Lower lobe of right lung (tissue), 2 donors: Measurements from ENCODE around the gene HLA-DMB. TPM values are rescaled to one million over a fixed set of nuclear protein-coding genes. Genes with fewer than 3 reads are reported as not detected.

Experiments
- ATAC-seq, 2 donors: fragments of 200-7000 bp; cut with Tn5 transposase; one replicate each; pipeline ENCODE4 v1.9.1; 2020 to 2022; ENCODE audit warnings: mild to moderate bottlenecking in 2 of 2, moderate library complexity in 2 of 2
- DNase-seq: peaks from one replicate; pipeline ENCODE4 v3.0.0-alpha.2; 2020
- H3K27ac ChIP-seq: fragments of 200-600 bp; one replicate; pipeline ENCODE4 v1.8.0; 2022
- H3K27me3 ChIP-seq: fragments of 200-600 bp; one replicate; pipeline ENCODE4 v1.8.0; 2022; ENCODE audit warnings: low read depth
- H3K36me3 ChIP-seq: fragments of 200-600 bp; one replicate; pipeline ENCODE4 v1.8.0; 2022; ENCODE audit warnings: mild to moderate bottlenecking
- H3K4me1 ChIP-seq: fragments of 200-600 bp; one replicate; pipeline ENCODE4 v1.8.0; 2022
- H3K4me3 ChIP-seq: fragments of 200-600 bp; one replicate; pipeline ENCODE4 v1.8.0; 2022; ENCODE audit warnings: mild to moderate bottlenecking
- H3K9me3 ChIP-seq: fragments of 200-600 bp; one replicate; pipeline ENCODE4 v1.8.0; 2022
- CTCF ChIP-seq: fragments of 200-600 bp; IDR thresholded peaks from one replicate; pipeline ENCODE4 v1.8.0; 2022; ENCODE audit warnings: antibody characterized with exemption, mild to moderate bottlenecking
- intact Hi-C: fragments of 100-400 bp; cut with DNase I; formaldehyde crosslinking; loops from one replicate; pipeline ENCODE4 v1.11.0; 2022
- total RNA-seq: library from RNA; stranded (reverse); fragmentation: NEBNext Ultra II Directional; extraction: Animal tissue kit (Norgen Biotek cat#: 25700); gene quantifications from one replicate; pipeline ENCODE4 v1.2.1, GENCODE V29; 2021
- donor health status: DM: no; HTN: yes; CAD: no; lungs with severe emphysema.

Gene HLA-DMB
- total RNA-seq, 1 donor from 2014 or later, result 208 TPM

GRCh38 chr6:32932132-32932868 lies 8.5 kb downstream of the HLA-DMB start:
- Histone ChIP-seq H3K27ac (no peak overlapping the region), H3K9me3 (no peaks in the 10 kb centered on the region), H3K27me3 (no peaks in the 10 kb centered on the region), H3K4me3 (no peak overlapping the region), H3K4me1 (no peaks in the 10 kb centered on the region), H3K36me3 (peaks cover 17% of the 10 kb centered on the region)
- no peak for DNase-seq
- no peak for ATAC-seq
- intact Hi-C loops, result loop anchor here (10.0 kb wide), 1 partner anchor 53 kb away; no protein-coding TSS in a partner anchor
- no peak for TF ChIP-seq CTCF

GRCh38 chr6:32931211-32931610 lies 9.6 kb downstream of the HLA-DMB start:
- H3K9me3 ChIP-seq, result no peaks in the 10 kb centered on the region
- no peaks in the 10 kb centered on the region for H3K4me1 ChIP-seq
- no peak overlapping the region for H3K4me3 ChIP-seq
- H3K27me3 ChIP-seq, result no peaks in the 10 kb centered on the region
- TF ChIP-seq CTCF, result no peak
- ATAC-seq (no peak), DNase-seq (no peak)
- H3K27ac ChIP-seq, result no peak overlapping the region
- peaks cover 8% of the 10 kb centered on the region for H3K36me3 ChIP-seq
- intact Hi-C loops, result loop anchor here (10.0 kb wide), 1 partner anchor 54 kb away; no protein-coding TSS in a partner anchor

- ATAC-seq (no peak), DNase-seq (no peak)
- intact Hi-C loops, result no loop called here
- TF ChIP-seq CTCF, result no peak
- no peaks in the 10 kb centered on the region for H3K9me3 ChIP-seq
- H3K4me1 ChIP-seq, result no peaks in the 10 kb centered on the region
- no peaks in the 10 kb centered on the region for H3K27me3 ChIP-seq
- H3K4me3 ChIP-seq, result no peak overlapping the region
- no peak overlapping the region for H3K27ac ChIP-seq
- no peaks in the 10 kb centered on the region for H3K36me3 ChIP-seq
Observed at GRCh38 chr6:32922083-32922482, 18.7 kb downstream of the HLA-DMB start.

GRCh38 chr6:32920715-32921114 lies 20.1 kb downstream of the HLA-DMB start:
- no peak overlapping the region for H3K4me3 ChIP-seq
- H3K27ac ChIP-seq, result no peak overlapping the region
- no peaks in the 10 kb centered on the region for H3K4me1 ChIP-seq
- H3K27me3 ChIP-seq, result no peaks in the 10 kb centered on the region
- no peak for DNase-seq
- H3K36me3 ChIP-seq, result no peaks in the 10 kb centered on the region
- TF ChIP-seq CTCF, result no peak
- ATAC-seq, result no peak
- intact Hi-C loops, result no loop called here
- no peaks in the 10 kb centered on the region for H3K9me3 ChIP-seq

GRCh38 chr6:32912951-32913350 lies 27.9 kb downstream of the HLA-DMB start:
- no peaks in the 10 kb centered on the region for H3K4me1 ChIP-seq
- ATAC-seq (no peak), DNase-seq (no peak)
- no peak for TF ChIP-seq CTCF
- H3K36me3 ChIP-seq, result no peaks in the 10 kb centered on the region
- H3K27ac ChIP-seq, result no peak overlapping the region
- H3K4me3 ChIP-seq, result no peak overlapping the region
- H3K27me3 ChIP-seq, result no peaks in the 10 kb centered on the region
- intact Hi-C loops, result no loop called here
- H3K9me3 ChIP-seq, result no peaks in the 10 kb centered on the region
